Activated CD8-positive, alpha-beta memory T cell treated with anti-CD3 and anti-CD28 coated beads for 24 hours (primary cell): ENCODE data around the gene ZNF524.
A peak's percentile ranks its signal among the peaks of the same experiment; 100 is the strongest.
"Not testable (repeated sequence)": the region's sequence is repeated elsewhere in the genome, so short reads cannot be mapped to it uniquely, and the experiment has no call there.

Source experiments
- DNase-seq: peaks from one replicate; pipeline ENCODE4 v3.0.0-alpha.2; 2020

Gene ZNF524

GRCh38 chr19:55599842-55600661, at the start of gene ZNF524:
Gene ZNF524, plus strand, starts transcription at chr19:55600288. Its CDS starts 1,825 bp downstream, at chr19:55602113.
- peak; percentile 94 for DNase-seq

GRCh38 chr19:55550321-55550650, 49.8 kb upstream of the ZNF524 start:
- no peak for DNase-seq

GRCh38 chr19:55552206-55552605, 47.9 kb upstream of the ZNF524 start:
- no peak for DNase-seq

GRCh38 chr19:55552620-55553019, 47.5 kb upstream of the ZNF524 start:
- no peak for DNase-seq

- no peak for DNase-seq
These were observed 46.6 kb upstream of the ZNF524 start for GRCh38 chr19:55553217-55554182.

GRCh38 chr19:55554302-55554701, 45.8 kb upstream of the ZNF524 start:
- no peak for DNase-seq

- DNase-seq = no peak
These were observed 45.3 kb upstream of the ZNF524 start for GRCh38 chr19:55554741-55555152.

- DNase-seq = no peak
These were observed 40.4 kb upstream of the ZNF524 start for GRCh38 chr19:55559684-55560083.

- no peak for DNase-seq
These were observed 36.8 kb upstream of the ZNF524 start for GRCh38 chr19:55563261-55563690.

GRCh38 chr19:55566823-55567222, 33.3 kb upstream of the ZNF524 start:
- no peak for DNase-seq

- no peak for DNase-seq
These were observed 32.3 kb upstream of the ZNF524 start for GRCh38 chr19:55567708-55568328.

- DNase-seq = not testable (repeated sequence)
These were observed 30.6 kb upstream of the ZNF524 start for GRCh38 chr19:55569477-55569876.

GRCh38 chr19:55573929-55574328, 26.2 kb upstream of the ZNF524 start:
- DNase-seq = not testable (repeated sequence)

- no peak for DNase-seq
These were observed 23.3 kb upstream of the ZNF524 start for GRCh38 chr19:55576746-55577145.

- DNase-seq = no peak
These were observed 21.9 kb upstream of the ZNF524 start for GRCh38 chr19:55578031-55578760.

GRCh38 chr19:55578761-55579747, 21.0 kb upstream of the ZNF524 start:
- no peak for DNase-seq

- DNase-seq = no peak
These were observed 20.1 kb upstream of the ZNF524 start for GRCh38 chr19:55579766-55580621.

- DNase-seq = peak; percentile 91
These were observed 19.4 kb upstream of the ZNF524 start, which contains the start of gene ZNF579 for GRCh38 chr19:55580628-55581144. Gene ZNF579, minus strand, starts transcription at chr19:55580848. Its CDS starts 1,209 bp downstream, at chr19:55579639.

GRCh38 chr19:55581145-55581822, 18.8 kb upstream of the ZNF524 start:
- DNase-seq = no peak
